H1 (cell line): ENCODE measurements around the gene USP17L11.
"Not testable (repeated sequence)": the region's sequence is repeated elsewhere in the genome, so short reads cannot be mapped to it uniquely, and the experiment has no call there.

Experiments
- CEBPB ChIP-seq: IDR thresholded peaks from 2 replicates; pipeline ENCODE4 v1.6.1; 2012; ENCODE audit warnings: low read depth, low read length
- CTCF ChIP-seq, 3 experiments: IDR thresholded peaks; 1 replicate in 2 of 3; 2 replicates in 1 of 3; pipeline versions ENCODE4 v1.5.1 to v1.6.1; 2011; ENCODE audit warnings: low read length in 3 of 3, mild to moderate bottlenecking in 3 of 3, inconsistent platforms in 2 of 3, low read depth in 1 of 3, moderate library complexity in 1 of 3; ENCODE audit not compliant: insufficient read depth in 1 of 3; ENCODE audit errors: control extremely low read depth in 1 of 3
- EGR1 ChIP-seq: IDR thresholded peaks from 2 replicates; pipeline ENCODE4 v1.6.1; 2011; ENCODE audit warnings: low read depth, low read length, borderline replicate concordance
- JUN ChIP-seq: IDR thresholded peaks from 2 replicates; pipeline ENCODE4 v1.6.1; 2011; ENCODE audit warnings: low read depth, mild to moderate bottlenecking, improper control_type of control experiment, low read length
- RFX5 ChIP-seq: IDR thresholded peaks from 2 replicates; pipeline ENCODE4 v1.6.1; 2011; ENCODE audit warnings: low read depth, low read length, improper control_type of control experiment, borderline replicate concordance
- SP4 ChIP-seq: IDR thresholded peaks from 2 replicates; pipeline ENCODE4 v1.6.1; 2012; ENCODE audit warnings: low read length, inconsistent platforms
- SUZ12 ChIP-seq: fragments of 200-600 bp; sonication (generic); IDR thresholded peaks from 2 replicates; pipeline ENCODE4 v1.6.1; 2012; ENCODE audit warnings: mild to moderate bottlenecking, inconsistent platforms, low read length, moderate library complexity, mixed read lengths
- ZNF274 ChIP-seq: IDR thresholded peaks from 2 replicates; pipeline ENCODE4 v1.7.0; 2012; ENCODE audit warnings: low read length, borderline replicate concordance; ENCODE audit errors: extremely low read depth
- TF ChIP-seq, protein P1 (sequence below): IDR thresholded peaks from 2 replicates; pipeline ENCODE4 v1.6.1; 2012; ENCODE audit warnings: low read length, inconsistent platforms

DNA sequence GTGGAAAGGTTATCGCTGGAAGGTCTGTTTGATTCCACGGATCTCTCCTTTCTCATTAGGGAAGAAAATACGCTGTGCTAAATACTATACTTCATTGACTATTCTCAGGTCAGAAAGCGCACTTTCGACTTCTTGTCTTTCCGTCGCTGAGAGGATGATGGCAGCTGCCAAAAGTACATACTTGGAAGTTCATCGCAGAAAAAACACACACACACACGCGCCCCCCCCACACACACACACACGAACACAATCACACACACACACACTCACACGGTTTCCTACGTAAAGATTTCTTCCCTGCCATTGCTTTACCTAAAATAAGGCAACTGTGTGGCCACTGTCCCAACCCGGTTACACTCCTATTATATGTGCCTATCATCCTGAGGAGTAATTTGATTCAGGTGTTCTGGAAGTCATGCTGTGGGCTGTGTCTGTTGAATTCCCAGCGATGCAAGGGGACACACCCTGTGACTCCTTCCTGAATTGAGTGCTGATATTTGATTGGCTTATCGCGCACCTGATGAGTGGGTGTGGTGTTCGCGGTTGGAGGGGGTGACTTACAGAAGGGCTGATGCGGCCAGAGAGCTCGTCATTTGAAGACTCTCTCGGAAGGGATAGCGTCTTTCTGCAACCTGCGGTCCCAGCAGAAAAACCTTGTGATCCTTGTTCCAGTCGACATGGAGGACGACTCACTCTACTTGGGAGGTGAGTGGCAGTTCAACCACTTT lies 32.9 kb downstream of the USP17L11 start, which contains the start of gene USP17L18:
- not testable (repeated sequence) for TF ChIP-seq CTCF (IDR thresholded peaks at IDR 0.05; ENCODE audit: control extremely low read depth in 1 of 3, insufficient read depth in 1 of 3, low read depth in 1 of 3, low read length in 3 of 3); CEBPB; ZNF274; SP4; JUN; SUZ12; EGR1; RFX5
- TF ChIP-seq, protein P1, sequence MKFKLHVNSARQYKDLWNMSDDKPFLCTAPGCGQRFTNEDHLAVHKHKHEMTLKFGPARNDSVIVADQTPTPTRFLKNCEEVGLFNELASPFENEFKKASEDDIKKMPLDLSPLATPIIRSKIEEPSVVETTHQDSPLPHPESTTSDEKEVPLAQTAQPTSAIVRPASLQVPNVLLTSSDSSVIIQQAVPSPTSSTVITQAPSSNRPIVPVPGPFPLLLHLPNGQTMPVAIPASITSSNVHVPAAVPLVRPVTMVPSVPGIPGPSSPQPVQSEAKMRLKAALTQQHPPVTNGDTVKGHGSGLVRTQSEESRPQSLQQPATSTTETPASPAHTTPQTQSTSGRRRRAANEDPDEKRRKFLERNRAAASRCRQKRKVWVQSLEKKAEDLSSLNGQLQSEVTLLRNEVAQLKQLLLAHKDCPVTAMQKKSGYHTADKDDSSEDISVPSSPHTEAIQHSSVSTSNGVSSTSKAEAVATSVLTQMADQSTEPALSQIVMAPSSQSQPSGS, result not testable (repeated sequence)
